ENCODE results near the gene HCCS. TPM values are rescaled to one million over a fixed set of nuclear protein-coding genes. Genes with fewer than 3 reads are reported as not detected.
A peak's percentile ranks its signal among the peaks of the same experiment; 100 is the strongest.

HCCS gene
- 44.0 and 51.4 TPM in 2 replicates for total RNA-seq (2014; rRNA removed; shearing (Covaris generic); ENCODE audit: low replicate concordance)

DNA sequence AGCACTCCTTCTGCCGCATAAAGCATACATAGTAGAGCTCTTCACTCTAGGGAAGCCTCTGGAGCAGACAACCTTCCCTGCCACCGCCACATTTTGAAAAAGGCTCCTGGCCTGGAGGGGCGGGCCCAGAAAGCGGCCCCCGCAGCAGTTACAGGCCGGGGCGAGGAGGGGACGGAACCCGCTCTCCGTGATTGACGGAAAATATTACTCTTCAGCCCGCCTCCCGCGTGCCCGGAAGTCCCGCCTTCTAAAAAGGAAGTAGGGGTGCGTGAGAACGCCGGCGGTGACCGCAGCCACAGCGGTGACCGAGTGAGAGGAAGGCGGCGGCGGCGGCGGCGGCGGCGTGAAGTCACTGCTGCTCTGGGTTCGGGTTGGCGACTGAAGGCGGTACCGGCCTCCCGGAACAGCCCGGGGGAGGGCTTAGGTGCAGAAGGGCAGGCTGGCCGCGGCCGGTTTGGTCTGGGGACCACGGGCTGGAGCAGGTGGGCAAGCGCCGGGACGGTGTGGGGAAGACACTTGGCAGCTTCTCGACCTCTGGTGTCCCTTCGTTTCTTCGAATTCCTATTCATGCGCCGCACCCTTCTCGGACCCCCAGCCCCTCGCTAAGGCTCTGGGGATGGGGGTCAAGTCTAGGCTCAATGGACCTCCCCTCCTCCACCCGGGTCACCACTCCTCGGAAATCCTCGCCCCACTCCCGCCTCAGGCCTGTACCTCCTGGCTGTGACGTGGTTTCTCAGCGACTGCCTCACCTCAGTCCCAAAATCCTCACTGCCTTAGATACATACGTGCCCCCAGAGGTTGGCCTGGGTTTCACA lies at the start of gene HCCS:
TSS of gene HCCS (plus strand) at position 296 of the 815 bp plus-strand sequence. CDS start 729 bp downstream, outside the sequence.
- in situ Hi-C loops (cut with HindIII; ENCODE audit: low pct_unique_long_range_greater_than_20kb, low sequenced_read_pairs): no loop called here
- peak; percentile 81 for DNase-seq (ENCODE audit: low read depth)

DNA sequence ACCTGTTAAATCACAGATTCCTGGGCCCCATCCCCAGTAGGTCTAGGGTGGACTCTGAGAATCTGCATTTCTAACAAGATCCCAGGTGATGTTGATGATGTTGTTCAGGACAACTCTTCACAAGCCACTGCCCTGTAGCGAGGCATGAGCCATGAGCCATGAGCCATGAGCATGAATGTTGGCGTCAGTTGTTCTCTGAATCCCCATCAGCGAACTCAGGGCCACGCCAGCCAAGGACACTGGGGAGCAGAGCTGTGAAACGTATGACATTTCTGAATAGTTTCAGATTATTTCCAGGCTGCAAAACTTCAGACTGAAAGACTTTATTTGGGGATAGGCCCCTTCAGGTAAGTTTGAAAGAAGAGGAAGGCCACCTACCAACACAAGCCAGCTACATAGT lies 46.9 kb upstream of the HCCS start:
- DNase-seq (ENCODE audit: low read depth): no peak
- in situ Hi-C loops (cut with HindIII; ENCODE audit: low pct_unique_long_range_greater_than_20kb, low sequenced_read_pairs): no loop called here

- in situ Hi-C loops (cut with HindIII; ENCODE audit: low pct_unique_long_range_greater_than_20kb, low sequenced_read_pairs): no loop called here
Observed at GRCh38 chrX:11064851-11065600, 46.1 kb upstream of the HCCS start.

GRCh38 chrX:11066812-11067211 lies 44.3 kb upstream of the HCCS start:
- in situ Hi-C loops (cut with HindIII; ENCODE audit: low pct_unique_long_range_greater_than_20kb, low sequenced_read_pairs): no loop called here

More at GRCh38 chrX:11064851-11065600, 46.1 kb upstream of the HCCS start:
- no peak for DNase-seq (ENCODE audit: low read depth)

GRCh38 chrX:11073381-11073780 lies 37.8 kb upstream of the HCCS start:
- in situ Hi-C loops (cut with HindIII; ENCODE audit: low pct_unique_long_range_greater_than_20kb, low sequenced_read_pairs): no loop called here
- no peak for DNase-seq (ENCODE audit: low read depth)

More at GRCh38 chrX:11066812-11067211, 44.3 kb upstream of the HCCS start:
- DNase-seq (ENCODE audit: low read depth): no peak

DNA sequence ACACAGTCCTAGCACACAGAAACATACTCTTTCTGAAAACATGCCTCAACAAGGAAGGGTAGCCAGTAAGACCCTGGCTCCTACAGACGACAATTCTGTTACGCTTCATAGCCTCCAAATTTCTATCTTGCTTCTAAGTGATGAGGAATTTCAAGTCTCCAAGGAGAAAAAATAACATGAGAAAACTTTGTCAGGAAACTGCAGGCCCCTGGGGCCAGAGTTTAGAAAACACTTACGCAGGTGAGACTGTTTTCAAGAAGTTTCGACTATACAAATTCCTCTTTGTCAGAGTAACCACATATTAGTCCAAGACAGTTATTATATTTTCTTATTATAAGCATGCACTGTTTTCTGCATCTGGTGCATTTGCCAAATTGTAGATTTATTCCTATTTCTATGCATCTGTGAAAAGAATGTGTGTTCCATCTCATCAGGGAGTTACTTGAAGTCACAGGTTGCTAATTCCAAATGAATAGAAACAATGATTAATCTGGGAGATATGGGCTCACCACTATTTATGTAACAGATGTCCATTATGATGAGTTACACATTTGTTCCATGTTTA lies 30.3 kb upstream of the HCCS start:
- DNase-seq (ENCODE audit: low read depth): no peak
- in situ Hi-C loops (cut with HindIII; ENCODE audit: low pct_unique_long_range_greater_than_20kb, low sequenced_read_pairs): loop anchor here (25.0 kb wide), 1 partner anchor 894 kb away; no protein-coding TSS in a partner anchor

GRCh38 chrX:11081511-11081910 lies 29.6 kb upstream of the HCCS start:
- in situ Hi-C loops (cut with HindIII; ENCODE audit: low pct_unique_long_range_greater_than_20kb, low sequenced_read_pairs): loop anchor here (25.0 kb wide), 1 partner anchor 894 kb away; no protein-coding TSS in a partner anchor
- DNase-seq (ENCODE audit: low read depth): no peak

DNA sequence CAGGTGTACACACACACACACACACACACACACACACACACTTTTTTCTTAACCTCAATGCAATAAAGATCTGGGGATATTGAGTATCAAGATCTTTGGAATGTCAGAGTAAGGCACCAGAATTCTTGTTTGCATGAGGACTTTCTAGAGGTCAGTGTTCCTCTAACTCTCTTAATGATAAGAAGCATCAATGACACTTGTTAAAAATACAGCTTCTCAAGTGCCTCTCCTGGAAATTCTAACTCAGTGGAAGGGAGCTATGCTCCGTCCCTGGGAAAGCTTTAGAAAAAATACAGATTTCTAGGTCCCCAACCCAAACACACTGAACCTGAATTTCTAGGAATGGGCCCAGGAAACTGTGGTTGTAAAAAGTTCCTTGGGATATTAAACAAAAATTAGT lies 25.8 kb upstream of the HCCS start:
- in situ Hi-C loops (cut with HindIII; ENCODE audit: low pct_unique_long_range_greater_than_20kb, low sequenced_read_pairs): loop anchor here (25.0 kb wide), 1 partner anchor 898 kb away; no protein-coding TSS in a partner anchor
- DNase-seq (ENCODE audit: low read depth): no peak

GRCh38 chrX:11089802-11090201 lies 21.3 kb upstream of the HCCS start:
- in situ Hi-C loops (cut with HindIII; ENCODE audit: low pct_unique_long_range_greater_than_20kb, low sequenced_read_pairs): loop anchor here (25.0 kb wide), 1 partner anchor 903 kb away; no protein-coding TSS in a partner anchor
- no peak for DNase-seq (ENCODE audit: low read depth)

DNA sequence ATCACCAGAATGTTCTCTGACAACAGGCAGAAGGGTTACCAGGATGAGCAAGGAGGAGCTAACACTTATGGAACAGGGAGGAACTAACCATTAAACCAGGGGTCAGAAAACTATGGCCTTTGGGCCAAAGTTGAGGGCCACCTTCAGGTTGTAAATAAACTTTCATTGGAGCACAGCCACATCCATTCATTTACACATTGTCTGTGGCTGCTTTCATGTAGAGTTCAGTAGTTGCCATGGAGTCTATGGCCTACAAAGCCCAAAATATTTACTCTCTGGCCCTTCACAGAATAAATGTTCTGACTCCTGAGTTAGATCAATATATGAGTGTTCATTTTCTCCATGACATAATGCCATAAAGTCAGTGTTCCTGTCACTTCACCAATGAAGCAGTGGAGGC lies 13.2 kb upstream of the HCCS start:
- in situ Hi-C loops (cut with HindIII; ENCODE audit: low pct_unique_long_range_greater_than_20kb, low sequenced_read_pairs): loop anchor here (25.0 kb wide), 1 partner anchor 911 kb away; no protein-coding TSS in a partner anchor
- no peak for DNase-seq (ENCODE audit: low read depth)

DNA sequence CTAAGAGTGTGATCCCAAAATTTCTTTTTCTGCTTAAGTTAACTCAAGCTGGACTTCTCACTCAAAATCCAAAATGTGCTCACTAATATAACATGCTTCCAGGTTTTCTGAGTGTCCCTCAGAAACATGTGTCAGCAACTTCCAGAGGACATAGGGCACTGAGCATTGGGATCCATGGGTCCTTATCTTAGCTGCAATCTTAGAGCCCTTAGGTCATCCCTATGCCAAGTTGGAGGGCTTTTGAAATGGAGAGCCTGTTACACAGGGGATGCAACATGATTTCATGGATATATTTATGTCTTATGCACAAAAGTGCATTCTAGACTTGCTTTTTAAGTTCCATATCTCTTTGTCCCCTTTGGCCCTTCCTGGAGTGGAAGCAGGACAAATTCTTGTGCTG lies 11.7 kb upstream of the HCCS start:
- no peak for DNase-seq (ENCODE audit: low read depth)
- in situ Hi-C loops (cut with HindIII; ENCODE audit: low pct_unique_long_range_greater_than_20kb, low sequenced_read_pairs): loop anchor here (25.0 kb wide), 1 partner anchor 912 kb away; no protein-coding TSS in a partner anchor

GRCh38 chrX:11100281-11101035 lies 10.7 kb upstream of the HCCS start:
- peak; percentile 77 for DNase-seq (ENCODE audit: low read depth)
- in situ Hi-C loops (cut with HindIII; ENCODE audit: low pct_unique_long_range_greater_than_20kb, low sequenced_read_pairs): no loop called here

DNA sequence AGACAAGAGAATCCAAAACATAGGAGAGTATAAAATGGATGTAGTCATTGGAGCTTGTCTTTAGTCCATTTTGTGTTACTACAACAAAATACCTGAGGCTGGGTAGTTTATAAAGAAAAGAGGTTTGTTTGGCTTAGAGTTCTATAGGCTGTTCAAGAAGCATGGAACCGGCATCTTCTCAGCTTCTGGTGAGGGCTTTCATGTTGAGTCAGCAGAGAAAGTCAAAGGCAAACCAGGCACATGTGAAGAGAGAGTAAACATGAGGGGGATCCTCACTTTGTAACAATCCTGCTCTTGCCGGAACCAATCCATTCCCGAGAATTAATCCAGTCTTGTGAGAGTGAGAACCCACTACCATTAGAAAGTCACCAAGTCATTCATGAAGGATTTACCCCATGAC lies 8.1 kb upstream of the HCCS start:
- in situ Hi-C loops (cut with HindIII; ENCODE audit: low pct_unique_long_range_greater_than_20kb, low sequenced_read_pairs): no loop called here
- DNase-seq (ENCODE audit: low read depth): no peak

- in situ Hi-C loops (cut with HindIII; ENCODE audit: low pct_unique_long_range_greater_than_20kb, low sequenced_read_pairs): no loop called here
- DNase-seq (ENCODE audit: low read depth): no peak
Observed at GRCh38 chrX:11103751-11104150, 7.4 kb upstream of the HCCS start.

- in situ Hi-C loops (cut with HindIII; ENCODE audit: low pct_unique_long_range_greater_than_20kb, low sequenced_read_pairs): no loop called here
- no peak for DNase-seq (ENCODE audit: low read depth)
Observed at GRCh38 chrX:11105080-11105479, 6.1 kb upstream of the HCCS start.

GRCh38 chrX:11108253-11108941 lies 2.7 kb upstream of the HCCS start:
- no peak for DNase-seq (ENCODE audit: low read depth)
- in situ Hi-C loops (cut with HindIII; ENCODE audit: low pct_unique_long_range_greater_than_20kb, low sequenced_read_pairs): no loop called here

DNA sequence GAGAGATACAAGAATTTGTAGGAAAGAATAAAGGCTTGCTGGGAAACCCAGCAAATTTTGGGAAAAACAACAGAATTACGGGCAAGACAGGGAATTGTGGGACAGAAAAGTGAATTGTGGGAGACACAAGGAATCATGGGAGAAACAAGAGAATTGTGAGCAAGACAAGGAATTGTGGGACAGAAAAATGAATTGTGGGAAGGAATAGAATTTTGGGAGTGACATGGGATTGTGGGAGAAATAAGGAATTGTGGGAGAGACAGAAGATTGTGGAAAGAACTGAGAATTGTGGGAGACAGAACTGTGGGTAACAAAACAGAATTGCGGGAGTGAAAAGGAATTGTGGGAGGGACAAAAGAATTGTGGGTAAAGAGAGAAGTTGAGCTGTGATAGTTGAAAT lies 1.2 kb upstream of the HCCS start:
- in situ Hi-C loops (cut with HindIII; ENCODE audit: low pct_unique_long_range_greater_than_20kb, low sequenced_read_pairs): no loop called here
- DNase-seq (ENCODE audit: low read depth): no peak
